GM12874 (cell line): Measurements from ENCODE around the gene MGRN1.

ENCODE experiments used
- CTCF ChIP-seq: IDR thresholded peaks from 2 replicates; pipeline ENCODE4 v1.5.1; 2011; ENCODE audit warnings: low read depth, mild to moderate bottlenecking, control low read depth, low read length, moderate library complexity; ENCODE audit not compliant: insufficient read depth

The MGRN1 gene

GRCh38 chr16:4631444-4631843 lies 6.8 kb downstream of the MGRN1 start:
- no peak for TF ChIP-seq CTCF

- no peak for TF ChIP-seq CTCF
Observed at GRCh38 chr16:4633910-4634635, 9.4 kb downstream of the MGRN1 start.

- no peak for TF ChIP-seq CTCF
Observed at GRCh38 chr16:4634768-4635167, 10.1 kb downstream of the MGRN1 start.

- no peak for TF ChIP-seq CTCF
Observed at GRCh38 chr16:4636196-4636595, 11.6 kb downstream of the MGRN1 start.

GRCh38 chr16:4637501-4638166 lies 13.0 kb downstream of the MGRN1 start:
- no peak for TF ChIP-seq CTCF

GRCh38 chr16:4639899-4640509 lies 15.4 kb downstream of the MGRN1 start:
- TF ChIP-seq CTCF, result no peak

- TF ChIP-seq CTCF, result no peak
Observed at GRCh38 chr16:4640572-4641305, 16.1 kb downstream of the MGRN1 start.
